GM13976 (cell line): ENCODE measurements around the gene DSC3.
"Not testable (repeated sequence)": the region's sequence is repeated elsewhere in the genome, so short reads cannot be mapped to it uniquely, and the experiment has no call there.

Experiments
- DNase-seq: peaks from one replicate; pipeline ENCODE4 v3.0.0; 2012; ENCODE audit warnings: low spot score
- CTCF ChIP-seq: IDR thresholded peaks from 2 replicates; pipeline ENCODE4 v1.5.1; 2012; ENCODE audit warnings: borderline replicate concordance, mild to moderate bottlenecking; ENCODE audit not compliant: insufficient read depth; ENCODE audit errors: extremely low read depth, missing control alignments, control extremely low read depth
- in situ Hi-C: fragments of 300-500 bp; cut with MboI; formaldehyde crosslinking; loops from one replicate; pipeline ENCODE4 v1.12.0; 2022; ENCODE audit warnings: low sequenced_read_pairs, mixed read lengths, inconsistent platforms; ENCODE audit not compliant: unreplicated experiment

DSC3 gene

GRCh38 chr18:31034541-31034940 lies 8.0 kb downstream of the DSC3 start:
- TF ChIP-seq CTCF, result no peak
- no peak for DNase-seq
- in situ Hi-C loops, result no loop called here

GRCh38 chr18:31030574-31031278 lies 11.8 kb downstream of the DSC3 start:
- TF ChIP-seq CTCF, result no peak
- in situ Hi-C loops, result no loop called here

GRCh38 chr18:31015715-31016434 lies 26.7 kb downstream of the DSC3 start:
- no peak for TF ChIP-seq CTCF
- no peak for DNase-seq
- in situ Hi-C loops, result no loop called here

More at GRCh38 chr18:31030574-31031278, 11.8 kb downstream of the DSC3 start:
- no peak for DNase-seq

- in situ Hi-C loops, result not testable (repeated sequence)
These were observed 31.1 kb downstream of the DSC3 start for GRCh38 chr18:31011455-31011854.

GRCh38 chr18:31010601-31011000 lies 31.9 kb downstream of the DSC3 start:
- in situ Hi-C loops, result no loop called here
- no peak for DNase-seq
- no peak for TF ChIP-seq CTCF

More at GRCh38 chr18:31011455-31011854, 31.1 kb downstream of the DSC3 start:
- not testable (repeated sequence) for DNase-seq

GRCh38 chr18:30999887-31000628 lies 42.5 kb downstream of the DSC3 start:
- in situ Hi-C loops, result no loop called here
- TF ChIP-seq CTCF, result no peak
- no peak for DNase-seq
